ENCODE data around the gene CDH4.

DNA sequence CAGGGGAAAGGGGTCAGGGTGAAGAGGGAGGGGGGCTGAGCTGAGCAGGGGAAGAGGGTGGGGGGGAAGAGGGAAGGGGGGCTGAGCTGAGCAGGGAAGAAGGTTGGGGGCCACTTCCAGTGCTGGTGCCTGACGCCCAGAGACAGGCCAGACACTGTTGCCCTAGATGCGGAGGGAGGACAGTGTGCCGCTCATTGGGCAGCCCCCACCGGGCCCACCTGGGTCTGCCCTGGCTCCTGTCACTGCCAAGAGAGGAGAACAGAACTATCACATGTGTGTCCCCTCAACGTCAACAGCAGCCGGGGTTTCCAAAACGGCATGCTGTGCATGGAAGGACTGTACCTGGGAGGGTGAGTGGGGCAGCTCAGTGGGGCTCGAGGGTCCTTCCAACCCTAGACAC is 342.1 kb downstream of the CDH4 start:
- TF ChIP-seq, protein P1, sequence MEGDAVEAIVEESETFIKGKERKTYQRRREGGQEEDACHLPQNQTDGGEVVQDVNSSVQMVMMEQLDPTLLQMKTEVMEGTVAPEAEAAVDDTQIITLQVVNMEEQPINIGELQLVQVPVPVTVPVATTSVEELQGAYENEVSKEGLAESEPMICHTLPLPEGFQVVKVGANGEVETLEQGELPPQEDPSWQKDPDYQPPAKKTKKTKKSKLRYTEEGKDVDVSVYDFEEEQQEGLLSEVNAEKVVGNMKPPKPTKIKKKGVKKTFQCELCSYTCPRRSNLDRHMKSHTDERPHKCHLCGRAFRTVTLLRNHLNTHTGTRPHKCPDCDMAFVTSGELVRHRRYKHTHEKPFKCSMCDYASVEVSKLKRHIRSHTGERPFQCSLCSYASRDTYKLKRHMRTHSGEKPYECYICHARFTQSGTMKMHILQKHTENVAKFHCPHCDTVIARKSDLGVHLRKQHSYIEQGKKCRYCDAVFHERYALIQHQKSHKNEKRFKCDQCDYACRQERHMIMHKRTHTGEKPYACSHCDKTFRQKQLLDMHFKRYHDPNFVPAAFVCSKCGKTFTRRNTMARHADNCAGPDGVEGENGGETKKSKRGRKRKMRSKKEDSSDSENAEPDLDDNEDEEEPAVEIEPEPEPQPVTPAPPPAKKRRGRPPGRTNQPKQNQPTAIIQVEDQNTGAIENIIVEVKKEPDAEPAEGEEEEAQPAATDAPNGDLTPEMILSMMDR (IDR thresholded peaks at IDR 0.05) = no peak
- no peak for TF ChIP-seq POLR2A (IDR thresholded peaks at IDR 0.05)
